Breast epithelium (tissue), 3 donors: Measurements from ENCODE around the gene NHLH1.

ENCODE experiments used
- CTCF ChIP-seq, 3 donors: fragments of 450-650 bp; IDR thresholded peaks; one replicate each; pipeline ENCODE4 v1.5.1; 2016 to 2017; ENCODE audit warnings: antibody characterized with exemption in 3 of 3, mild to moderate bottlenecking in 3 of 3, moderate library complexity in 3 of 3
- POLR2A ChIP-seq: fragments of 450-650 bp; IDR thresholded peaks from one replicate; pipeline ENCODE4 v1.6.1; 2016; ENCODE audit warnings: antibody characterized with exemption, mild to moderate bottlenecking, moderate library complexity
- POLR2AphosphoS5 ChIP-seq, 3 donors: sonication (generic); formaldehyde crosslinking; IDR thresholded peaks; one replicate each; pipeline ENCODE4 v1.6.1; 2017; ENCODE audit warnings: antibody characterized with exemption in 3 of 3

GRCh38 chr1:160377585-160378206 lies 10.8 kb downstream of the NHLH1 start:
- no peak for TF ChIP-seq CTCF (IDR thresholded peaks at IDR 0.05)
- TF ChIP-seq POLR2A = no peak
- no peak for TF ChIP-seq POLR2AphosphoS5 (IDR thresholded peaks at IDR 0.05)
